Gastrocnemius medialis (tissue), 4 donors: ENCODE results near the gene MED16. TPM values are rescaled to one million over a fixed set of nuclear protein-coding genes. Genes with fewer than 3 reads are reported as not detected.
A peak's percentile ranks its signal among the peaks of the same experiment; 100 is the strongest.

Experiments
- ATAC-seq, 2 donors: fragments of 150-250 bp; one replicate each; pipeline ENCODE4 v1.9.1; 2016
- DNase-seq, 2 donors: peaks; one replicate each; pipeline ENCODE4 v3.0.0-alpha.2; 2019
- H3K27ac ChIP-seq, 4 donors: fragments of 200-600 bp; sonication (generic); 1 replicate in 1 of 4; 2 replicates in 3 of 4; pipeline ENCODE4 v1.5.1; 2016 to 2018; ENCODE audit warnings: mild to moderate bottlenecking in 2 of 4, moderate library complexity in 1 of 4
- H3K27me3 ChIP-seq, 3 donors: fragments of 200-600 bp; sonication (generic) in 2 of 3; 1 replicate in 1 of 3; 2 replicates in 2 of 3; pipeline versions ENCODE4 v1.5.1 to v1.6.0; 2016 to 2019; ENCODE audit warnings: mild to moderate bottlenecking in 1 of 3, moderate library complexity in 1 of 3
- H3K36me3 ChIP-seq, 2 donors: fragments of 200-600 bp; sonication (generic) in 1 of 2; one replicate each; pipeline ENCODE4 v1.5.1; 2017 to 2018
- H3K4me1 ChIP-seq, 2 donors: fragments of 200-600 bp; sonication (generic) in 1 of 2; one replicate each; pipeline ENCODE4 v1.5.1; 2016 to 2017; ENCODE audit warnings: mild to moderate bottlenecking in 2 of 2
- H3K4me3 ChIP-seq, 4 donors: fragments of 200-600 bp; sonication (generic) in 3 of 4; 1 replicate in 1 of 4; 2 replicates in 3 of 4; pipeline ENCODE4 v1.5.1; 2016 to 2019; ENCODE audit warnings: mild to moderate bottlenecking in 2 of 4
- H3K9me3 ChIP-seq, 3 donors: fragments of 200-600 bp; sonication (generic) in 2 of 3; 1 replicate in 1 of 3; 2 replicates in 2 of 3; pipeline ENCODE4 v1.5.1; 2016 to 2019
- CTCF ChIP-seq, 5 experiments: fragments of 450-650 bp in 3 of 5; fragments of 200-600 bp in 2 of 5; sonication (generic) in 2 of 5; IDR thresholded peaks in 4 of 5; conservative IDR thresholded peaks in 1 of 5; 1 replicate in 4 of 5; 2 replicates in 1 of 5; pipeline ENCODE4 v1.5.1; 2016 to 2019; ENCODE audit warnings: antibody characterized with exemption in 5 of 5, mild to moderate bottlenecking in 3 of 5, moderate library complexity in 3 of 5
- POLR2A ChIP-seq, 2 donors: fragments of 450-650 bp; IDR thresholded peaks; one replicate each; pipeline ENCODE4 v1.6.1; 2017; ENCODE audit warnings: antibody characterized with exemption in 2 of 2, mild to moderate bottlenecking in 2 of 2, moderate library complexity in 2 of 2
- in situ Hi-C, 4 donors: fragments of 200-750 bp; cut with MboI; loops; one replicate each; pipeline versions ENCODE4 v1.15.0 to v1.8.0; 2017; ENCODE audit warnings: low sequenced_read_pairs in 4 of 4
- intact Hi-C: fragments of 100-400 bp; cut with DNase I; formaldehyde crosslinking; loops from one replicate; pipeline ENCODE4 v1.15.1; 2023; ENCODE audit warnings: low total_unique reads
- total RNA-seq, 4 donors: library from RNA; depleted of rRNA; stranded (reverse); fragments of >200 nt; gene quantifications; one replicate each; pipeline versions ENCODE4 v1.1.0 to v1.2.3, GENCODE V29; 2016

MED16 gene
- total RNA-seq, 4 donors from 2014 or later, result 22.0 to 67.6 (median 54.6) TPM

DNA sequence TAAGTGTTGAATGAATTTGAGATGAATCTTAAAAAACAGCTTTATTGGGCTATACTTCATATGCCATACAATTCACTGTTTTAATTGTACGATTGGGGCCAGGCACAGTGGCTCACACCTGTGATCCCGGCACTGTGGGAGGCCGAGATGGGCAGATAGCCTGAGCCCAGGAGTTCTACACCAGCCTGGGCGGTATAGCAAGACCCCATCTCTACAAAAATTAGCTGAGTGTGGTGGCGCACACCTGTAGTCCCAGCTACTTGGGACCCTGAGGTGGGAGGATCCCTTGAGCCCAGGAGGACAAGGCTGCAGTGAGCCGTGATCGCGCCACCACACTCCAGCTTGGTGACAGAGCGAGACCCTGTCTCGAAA, 43.2 kb upstream of the MED16 start:
- ATAC-seq, result no peak
- no peak for TF ChIP-seq CTCF (IDR thresholded peaks at IDR 0.05 in 4 of 5, conservative IDR thresholded peaks at IDR 0.05 in 1 of 5)
- TF ChIP-seq POLR2A (IDR thresholded peaks at IDR 0.05), result no peak
- Histone ChIP-seq H3K4me1 (peaks cover 20 to 29% of the 10 kb centered on the region in 2 donors), H3K27me3 (no peaks in the 10 kb centered on the region), H3K4me3 (no peak overlapping the region), H3K27ac (no peak overlapping the region), H3K36me3 (no peaks in the 10 kb centered on the region), H3K9me3 (no peaks in the 10 kb centered on the region)
- in situ Hi-C loops, result no loop called here
- no peak for DNase-seq
- intact Hi-C loops, result no loop called here

DNA sequence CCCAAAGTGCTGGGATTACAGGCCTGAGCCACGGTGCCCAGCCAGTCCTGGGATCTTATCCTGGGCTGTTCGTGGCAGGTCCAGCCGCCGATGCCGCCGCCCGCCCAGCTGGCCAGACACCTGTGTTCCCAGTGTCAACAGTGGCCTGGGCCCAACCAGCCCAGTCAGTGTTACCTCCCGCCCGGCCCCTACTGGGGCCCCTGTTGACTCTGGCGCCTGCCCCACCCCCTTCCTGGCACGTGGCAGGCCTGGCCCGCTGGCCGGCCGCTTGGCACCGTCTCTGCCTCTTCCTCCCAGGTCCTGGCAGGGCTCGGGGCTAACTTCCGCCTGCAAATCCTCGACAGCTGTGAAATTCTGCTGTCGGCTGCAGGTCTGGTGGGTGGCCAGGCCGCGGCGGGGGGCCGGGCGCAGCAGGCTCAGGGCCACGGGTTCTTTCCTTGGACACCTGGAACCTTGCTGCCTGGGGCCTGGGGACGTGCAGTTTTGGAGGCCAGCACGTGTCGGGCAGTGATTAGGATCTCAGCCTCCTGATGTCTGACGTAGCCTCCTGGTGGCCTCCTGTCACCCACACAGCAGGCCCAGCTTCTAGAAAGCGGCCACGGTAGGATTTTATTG, 42.0 kb upstream of the MED16 start:
- TF ChIP-seq CTCF (IDR thresholded peaks at IDR 0.05 in 4 of 5, conservative IDR thresholded peaks at IDR 0.05 in 1 of 5), result no peak
- TF ChIP-seq POLR2A (IDR thresholded peaks at IDR 0.05), result peak in 1 of 2 donors; percentile 34
- peak; percentile 85 to 89 for ATAC-seq
- Histone ChIP-seq H3K4me1 (peaks cover 20 to 28% of the 10 kb centered on the region in 2 donors), H3K36me3 (no peaks in the 10 kb centered on the region), H3K4me3 (peak overlapping the region in 1 of 4 donors; percentile 7), H3K27ac (peak overlapping the region; percentile 71 to 79 (median 74)), H3K27me3 (no peaks in the 10 kb centered on the region), H3K9me3 (no peaks in the 10 kb centered on the region)
- DNase-seq, result peak; percentile 82 to 87
- in situ Hi-C loops (no loop called here), intact Hi-C loops (loop anchor here (1.0 kb wide), 2 partner anchors 10 to 49 kb away; partner anchors contain the start of gene WDR18)

GRCh38 chr19:934197-934840, 41.3 kb upstream of the MED16 start:
- H3K27ac ChIP-seq, result peak overlapping the region; percentile 71 to 79 (median 74)
- intact Hi-C loops (no loop called here), in situ Hi-C loops (no loop called here)
- no peak for TF ChIP-seq POLR2A (IDR thresholded peaks at IDR 0.05)
- peaks cover 20 to 28% of the 10 kb centered on the region in 2 donors for H3K4me1 ChIP-seq
- no peaks in the 10 kb centered on the region for H3K27me3 ChIP-seq
- ATAC-seq (peak in 1 of 2 donors; percentile 12), DNase-seq (no peak)
- H3K9me3 ChIP-seq, result no peaks in the 10 kb centered on the region
- no peaks in the 10 kb centered on the region for H3K36me3 ChIP-seq
- H3K4me3 ChIP-seq, result peak overlapping the region in 1 of 4 donors; percentile 7

DNA sequence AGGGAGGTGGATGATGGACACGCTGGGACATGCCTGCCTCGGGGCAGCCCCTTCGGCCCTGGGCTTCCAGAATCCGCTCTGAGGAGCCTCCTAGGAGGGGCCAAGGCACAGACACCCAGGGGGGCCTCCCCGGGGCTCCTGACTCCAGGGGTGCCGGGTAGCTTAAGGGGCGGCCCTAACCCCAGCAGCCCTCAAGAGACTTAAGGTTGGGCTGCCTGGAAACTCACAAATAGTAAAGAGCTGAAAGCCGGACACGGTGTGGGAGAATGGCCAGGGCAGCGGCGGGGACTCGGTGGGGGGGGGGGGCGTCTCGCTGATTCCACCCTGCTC, 40.5 kb upstream of the MED16 start:
- no peak overlapping the region for H3K4me3 ChIP-seq
- no peak for TF ChIP-seq POLR2A (IDR thresholded peaks at IDR 0.05)
- TF ChIP-seq CTCF (IDR thresholded peaks at IDR 0.05 in 4 of 5, conservative IDR thresholded peaks at IDR 0.05 in 1 of 5), result no peak
- in situ Hi-C loops, result no loop called here
- no peaks in the 10 kb centered on the region for H3K27me3 ChIP-seq
- H3K9me3 ChIP-seq, result no peaks in the 10 kb centered on the region
- H3K4me1 ChIP-seq, result peaks cover 20 to 28% of the 10 kb centered on the region in 2 donors
- ATAC-seq, result no peak
- H3K36me3 ChIP-seq, result no peaks in the 10 kb centered on the region
- H3K27ac ChIP-seq, result peak overlapping the region in 2 of 4 donors; percentile 75 to 79
- intact Hi-C loops, result no loop called here
- no peak for DNase-seq

- in situ Hi-C loops, result no loop called here
- Histone ChIP-seq H3K9me3 (no peaks in the 10 kb centered on the region), H3K27ac (peak overlapping the region in 1 of 4 donors; percentile 18), H3K27me3 (no peaks in the 10 kb centered on the region), H3K36me3 (no peaks in the 10 kb centered on the region), H3K4me3 (peak overlapping the region in 2 of 4 donors; percentile 0 to 34), H3K4me1 (peaks cover 20 to 28% of the 10 kb centered on the region in 2 donors)
- ATAC-seq (no peak), DNase-seq (peak in 1 of 2 donors; percentile 44)
- TF ChIP-seq CTCF (IDR thresholded peaks at IDR 0.05 in 4 of 5, conservative IDR thresholded peaks at IDR 0.05 in 1 of 5) (no peak), POLR2A (IDR thresholded peaks at IDR 0.05) (no peak)
- intact Hi-C loops, result no loop called here
These were observed 39.9 kb upstream of the MED16 start for GRCh38 chr19:932648-933552.
